Left colon (tissue), 2 donors: Measurements from ENCODE around the gene MICAL3. TPM values are rescaled to one million over a fixed set of nuclear protein-coding genes. Genes with fewer than 3 reads are reported as not detected.
"Not testable (repeated sequence)": the region's sequence is repeated elsewhere in the genome, so short reads cannot be mapped to it uniquely, and the experiment has no call there.

Source experiments
- ATAC-seq: fragments of 200-7000 bp; cut with Tn5 transposase; one replicate; pipeline ENCODE4 v1.9.1; 2020; ENCODE audit warnings: mild to moderate bottlenecking, moderate library complexity
- DNase-seq, 2 donors: peaks; one replicate each; pipeline ENCODE4 v3.0.0-alpha.2; 2020
- intact Hi-C, 2 donors: fragments of 100-400 bp; cut with DNase I in 1 of 2; cut with micrococcal nuclease in 1 of 2; formaldehyde crosslinking; loops; one replicate each; pipeline versions ENCODE4 v1.11.2 to v1.14.0; 2022; cut with DNase I, micrococcal nuclease
- total RNA-seq, 2 donors: library from RNA; stranded (reverse); fragmentation: NEBNext Ultra II Directional; extraction: Animal tissue kit (Norgen Biotek cat#: 25700); gene quantifications; one replicate each; pipeline ENCODE4 v1.2.1, GENCODE V29; 2021
- donor health status: DM: no; HTN: no; CAD: no.
- donor health status: DM: yes; HTN: yes; CAD: no.

The MICAL3 gene
- total RNA-seq, 2 donors from 2014 or later = 93.6 to 114 TPM

- ATAC-seq (no peak), DNase-seq (no peak)
- intact Hi-C loops = no loop called here
These were observed 256.9 kb downstream of the MICAL3 start for GRCh38 chr22:17767233-17768065.

- DNase-seq, intact Hi-C loops, ATAC-seq: not testable (repeated sequence)
These were observed 259.5 kb downstream of the MICAL3 start for GRCh38 chr22:17764852-17765251.

- DNase-seq (no peak), ATAC-seq (no peak)
- intact Hi-C loops = no loop called here
These were observed 260.3 kb downstream of the MICAL3 start for GRCh38 chr22:17764036-17764435.

GRCh38 chr22:17763442-17763841 is 260.9 kb downstream of the MICAL3 start:
- ATAC-seq, intact Hi-C loops, DNase-seq: not testable (repeated sequence)

GRCh38 chr22:17761138-17761488 is 263.2 kb downstream of the MICAL3 start:
- intact Hi-C loops = no loop called here
- DNase-seq (no peak), ATAC-seq (no peak)

- peak; percentile 29 for ATAC-seq
- no peak for DNase-seq
- intact Hi-C loops = no loop called here
These were observed 270.0 kb downstream of the MICAL3 start for GRCh38 chr22:17754233-17754925.

- intact Hi-C loops = no loop called here
- no peak for ATAC-seq
These were observed 270.9 kb downstream of the MICAL3 start for GRCh38 chr22:17753401-17753989.

GRCh38 chr22:17751596-17751995 is 272.8 kb downstream of the MICAL3 start:
- DNase-seq (no peak), ATAC-seq (no peak)
- intact Hi-C loops = no loop called here

More at GRCh38 chr22:17753401-17753989, 270.9 kb downstream of the MICAL3 start:
- DNase-seq = no peak

GRCh38 chr22:17749605-17750395 is 274.6 kb downstream of the MICAL3 start:
- no peak for ATAC-seq
- intact Hi-C loops = no loop called here
- DNase-seq = no peak

- intact Hi-C loops = no loop called here
- ATAC-seq (no peak), DNase-seq (no peak)
These were observed 275.6 kb downstream of the MICAL3 start for GRCh38 chr22:17748555-17749353.

GRCh38 chr22:17746916-17747315 is 277.4 kb downstream of the MICAL3 start:
- ATAC-seq (no peak), DNase-seq (no peak)
- intact Hi-C loops = no loop called here

GRCh38 chr22:17744430-17744829 is 279.9 kb downstream of the MICAL3 start:
- intact Hi-C loops = no loop called here
- DNase-seq (no peak), ATAC-seq (peak; percentile 35)

GRCh38 chr22:17743661-17744411 is 280.5 kb downstream of the MICAL3 start:
- ATAC-seq = no peak

GRCh38 chr22:17742527-17742902 is 281.8 kb downstream of the MICAL3 start:
- intact Hi-C loops = no loop called here
- DNase-seq (peak; percentile 39 to 67), ATAC-seq (peak; percentile 82)

More at GRCh38 chr22:17743661-17744411, 280.5 kb downstream of the MICAL3 start:
- DNase-seq = no peak
- intact Hi-C loops = no loop called here

GRCh38 chr22:17741866-17742526 is 282.4 kb downstream of the MICAL3 start:
- DNase-seq (no peak), ATAC-seq (peak; percentile 15)
- intact Hi-C loops = no loop called here

- intact Hi-C loops = no loop called here
- no peak for DNase-seq
- no peak for ATAC-seq
These were observed 285.0 kb downstream of the MICAL3 start for GRCh38 chr22:17739196-17739975.
